ENCODE data around the gene MALT1.

GRCh38 chr18:58700209-58700608 is 28.9 kb downstream of the MALT1 start:
- TF ChIP-seq TOE1 (IDR thresholded peaks at IDR 0.05; ENCODE audit: borderline replicate concordance) (no peak), TOE1 (CRISPR knock-in tag; IDR thresholded peaks at IDR 0.05; ENCODE audit: borderline replicate concordance, low read depth) (no peak), POLR2A (conservative IDR thresholded peaks at IDR 0.05) (no peak), ZSCAN29 (IDR thresholded peaks at IDR 0.05) (no peak)

All from K562 (cell line).